ENCODE results near the gene PXMP4.

Gene PXMP4

GRCh38 chr20:33669873-33670640 is 50.1 kb downstream of the PXMP4 start:
- no peak for DNase-seq (ENCODE audit: low read depth)

GRCh38 chr20:33669224-33669623 is 50.9 kb downstream of the PXMP4 start:
- DNase-seq (ENCODE audit: low read depth), result no peak

- DNase-seq (ENCODE audit: low read depth), result no peak
Observed at GRCh38 chr20:33668466-33669155, 51.5 kb downstream of the PXMP4 start.

GRCh38 chr20:33667676-33668465 is 52.2 kb downstream of the PXMP4 start:
- peak; percentile 67 for DNase-seq (ENCODE audit: low read depth)

- DNase-seq (ENCODE audit: low read depth), result no peak
Observed at GRCh38 chr20:33667245-33667675, 52.9 kb downstream of the PXMP4 start.

GRCh38 chr20:33666293-33667244 is 53.5 kb downstream of the PXMP4 start, which contains the start of gene ACTL10:
TSS of gene ACTL10 (plus strand) at chr20:33666943. CDS start at chr20:33667498, 555 bp downstream.
- DNase-seq (ENCODE audit: low read depth), result peak; percentile 84

GRCh38 chr20:33664762-33665144 is 55.4 kb downstream of the PXMP4 start:
- DNase-seq (ENCODE audit: low read depth), result no peak

GRCh38 chr20:33664085-33664761 is 55.9 kb downstream of the PXMP4 start:
- no peak for DNase-seq (ENCODE audit: low read depth)

- DNase-seq (ENCODE audit: low read depth), result peak; percentile 77
Observed at GRCh38 chr20:33663161-33664084, 56.7 kb downstream of the PXMP4 start.

GRCh38 chr20:33662172-33662571 is 57.9 kb downstream of the PXMP4 start, which contains the start of gene C20orf144:
TSS of gene C20orf144 (plus strand) at chr20:33662327. CDS start at chr20:33662346, 19 bp downstream.
- no peak for DNase-seq (ENCODE audit: low read depth)

GRCh38 chr20:33660685-33661058 is 59.4 kb downstream of the PXMP4 start:
- no peak for DNase-seq (ENCODE audit: low read depth)

- DNase-seq (ENCODE audit: low read depth), result no peak
Observed at GRCh38 chr20:33660035-33660684, 60.0 kb downstream of the PXMP4 start.

- DNase-seq (ENCODE audit: low read depth), result no peak
Observed at GRCh38 chr20:33659341-33660034, 60.6 kb downstream of the PXMP4 start.

GRCh38 chr20:33658929-33659328 is 61.2 kb downstream of the PXMP4 start:
- no peak for DNase-seq (ENCODE audit: low read depth)

- no peak for DNase-seq (ENCODE audit: low read depth)
Observed at GRCh38 chr20:33658510-33658909, 61.6 kb downstream of the PXMP4 start.

- no peak for DNase-seq (ENCODE audit: low read depth)
Observed at GRCh38 chr20:33657704-33658095, 62.4 kb downstream of the PXMP4 start.

GRCh38 chr20:33656783-33657703 is 63.1 kb downstream of the PXMP4 start:
- no peak for DNase-seq (ENCODE audit: low read depth)
